ENCODE results near the gene AFF1. TPM values are rescaled to one million over a fixed set of nuclear protein-coding genes. Genes with fewer than 3 reads are reported as not detected.

Gene AFF1
- total and polyA plus RNA-seq, 2 of the 4 experiments (the other 2 are of a cell fraction), result 7.0 to 9.6 TPM

DNA sequence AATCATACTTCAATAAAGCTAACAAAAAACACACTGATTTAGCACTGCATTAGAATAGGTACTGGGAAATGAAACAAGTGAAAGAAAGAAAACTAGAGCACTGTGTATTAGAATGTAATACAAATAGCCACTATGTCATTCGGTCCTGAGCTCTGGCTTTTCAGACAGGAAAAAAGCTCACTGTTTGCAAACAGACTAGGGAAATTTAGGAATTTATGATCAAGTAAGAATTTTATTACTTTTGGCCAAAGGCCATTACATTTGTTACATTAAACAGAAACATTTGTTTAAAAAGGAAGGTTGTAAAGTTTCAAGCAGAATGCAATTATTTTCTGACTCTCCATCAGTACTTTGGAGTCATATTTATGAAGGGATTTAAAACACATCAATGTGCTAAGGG, 216.9 kb downstream of the AFF1 start:
- intact Hi-C loops (cut with micrococcal nuclease), result loop anchor here (1.0 to 5.0 kb wide), 3 partner anchors 66 to 229 kb away; no protein-coding TSS in a partner anchor

More for the DNA sequence above, 216.9 kb downstream of the AFF1 start:
- Histone ChIP-seq H3K79me1 (ENCODE audit: low read depth in 1 of 2, low read length in 2 of 2) (no peaks in the 10 kb centered on the region), H3K56ac (ENCODE audit: extremely low read depth, insufficient read depth, low read length) (no peak overlapping the region), H3K23ac (ENCODE audit: low read depth, low read length) (no peak overlapping the region), H3K4me2 (ENCODE audit: low read depth, low read length) (no peak overlapping the region), H3K4ac (ENCODE audit: low read depth, low read length) (no peak overlapping the region), H2BK5ac (ENCODE audit: low read depth, low read length, poor library complexity, severe bottlenecking) (no peak overlapping the region), H4K8ac (ENCODE audit: low read depth in 2 of 2, low read length in 2 of 2) (no peak overlapping the region), H2AK9ac (replicated peaks; ENCODE audit: low read depth, low read length, poor library complexity) (no peak overlapping the region), H3K27me3 (ENCODE audit: control insufficient read depth, insufficient read depth, low read length) (no peaks in the 10 kb centered on the region), H3K9ac (ENCODE audit: low read depth, low read length) (no peak overlapping the region), H4K91ac (ENCODE audit: insufficient read depth, low read depth, low read length) (no peak overlapping the region), H3K9me3 (ENCODE audit: control insufficient read depth, insufficient read depth, low read length) (no peaks in the 10 kb centered on the region), H4K5ac (ENCODE audit: low read depth, low read length) (no peak overlapping the region), H2BK120ac (ENCODE audit: low read depth, low read length) (no peak overlapping the region), H2BK15ac (ENCODE audit: low read depth, low read length) (no peak overlapping the region), H4K20me1 (ENCODE audit: insufficient read depth, low read length) (no peaks in the 10 kb centered on the region), H3K4me1 (ENCODE audit: control insufficient read depth, insufficient read depth, low read length) (no peaks in the 10 kb centered on the region), H2BK20ac (ENCODE audit: low read depth, low read length) (no peak overlapping the region), H2AK5ac (ENCODE audit: low read depth, low read length) (no peak overlapping the region), H3K4me3 (ENCODE audit: insufficient read depth, low read depth, low read length) (no peak overlapping the region), H3K14ac (replicated peaks; ENCODE audit: low read depth, low read length) (no peak overlapping the region), H3K36me3 (ENCODE audit: control insufficient read depth, insufficient read depth, low read length) (no peaks in the 10 kb centered on the region), H3K18ac (ENCODE audit: low read depth, low read length) (no peak overlapping the region), H3K9me1 (ENCODE audit: insufficient read depth, low read length) (no peaks in the 10 kb centered on the region), H2AFZ (replicated peaks; ENCODE audit: low read length, poor library complexity) (no peak overlapping the region), H3K27ac (ENCODE audit: insufficient read depth, low read length) (no peak overlapping the region)
- dilution Hi-C loops (cut with HindIII; ENCODE audit: low sequenced_read_pairs, unreplicated experiment) (no loop called here), in situ Hi-C loops (cut with MboI; ENCODE audit: low sequenced_read_pairs) (no loop called here)
- no TSS peak for BruUV-seq (replicated peaks)
- ChIA-PET POLR2A (ENCODE audit: unreplicated experiment) (no interaction called here), CTCF (interaction anchor here (0.9 to 1.0 kb wide), 3 partner anchors 10 to 84 kb away, joined by 3 to 7 read pairs (median 4); partner anchors contain the start of gene KLHL8)
- DNase-seq (no peak), ATAC-seq (ENCODE audit: low read depth) (no peak)
- no peak for TF ChIP-seq NFE2L2 (IDR thresholded peaks at IDR 0.05; ENCODE audit: low read depth, low read length)
- no peak for TF ChIP-seq MAZ (IDR thresholded peaks at IDR 0.05; ENCODE audit: borderline replicate concordance, low read depth, low read length)
- TF ChIP-seq RCOR1 (IDR thresholded peaks at IDR 0.05; ENCODE audit: insufficient replicate concordance, low read length), result no peak
- TF ChIP-seq MAFK (IDR thresholded peaks at IDR 0.05; ENCODE audit: low read depth, low read length), result no peak
- TF ChIP-seq POLR2A (IDR thresholded peaks at IDR 0.05; ENCODE audit: low read depth, low read length), result no peak
- no CpG with 5 or more reads among the region's 1 CpG for WGBS, 2 experiments (ENCODE audit: extremely low coverage in 2 of 2, insufficient read length in 1 of 2)

All from IMR-90 (cell line).